Measurements from ENCODE around the gene LITAF. TPM values are rescaled to one million over a fixed set of nuclear protein-coding genes. Genes with fewer than 3 reads are reported as not detected.

LITAF gene
- 26.1 TPM for total RNA-seq

GRCh38 chr16:11586856-11587642 is at the start of gene LITAF:
Gene LITAF (minus strand): TSS chr16:11586919. CDS start chr16:11556730, 30,189 bp downstream.

Other genes starting within 250 kb of the LITAF start
- gene RMI2, start 241.5 kb downstream of the LITAF start, total RNA-seq: 4.6 TPM
- gene SNN, start 81.5 kb upstream of the LITAF start, total RNA-seq: 184 TPM
- 21.9 TPM for gene TXNDC11, start 155.9 kb upstream of the LITAF start, total RNA-seq
- 53.5 TPM for gene ZC3H7A, start 210.3 kb upstream of the LITAF start, total RNA-seq

Data from diencephalon (tissue), 1 donor.